Measurements from ENCODE around the gene DOCK10.

Gene DOCK10

DNA sequence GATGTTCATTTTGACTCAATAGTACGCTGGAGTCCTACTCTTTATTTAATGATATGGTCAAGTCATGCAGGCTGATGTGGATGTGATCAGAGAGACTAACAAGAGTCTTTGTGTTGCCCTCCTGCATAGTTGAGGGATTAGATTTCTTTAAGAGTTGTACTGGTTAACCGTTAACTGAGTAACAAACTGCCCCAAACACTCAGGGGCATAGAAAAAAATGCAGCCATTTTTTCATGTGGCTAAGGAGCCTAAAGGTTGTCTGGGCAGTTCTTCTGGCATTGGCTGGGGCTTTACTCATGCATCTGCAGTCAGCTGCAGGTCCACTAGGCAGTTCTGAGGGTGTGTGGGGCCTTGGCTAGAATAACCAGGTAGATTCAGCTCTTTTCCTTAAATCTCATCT is 32.5 kb downstream of the DOCK10 start:
- DNase-seq: no peak

DNA sequence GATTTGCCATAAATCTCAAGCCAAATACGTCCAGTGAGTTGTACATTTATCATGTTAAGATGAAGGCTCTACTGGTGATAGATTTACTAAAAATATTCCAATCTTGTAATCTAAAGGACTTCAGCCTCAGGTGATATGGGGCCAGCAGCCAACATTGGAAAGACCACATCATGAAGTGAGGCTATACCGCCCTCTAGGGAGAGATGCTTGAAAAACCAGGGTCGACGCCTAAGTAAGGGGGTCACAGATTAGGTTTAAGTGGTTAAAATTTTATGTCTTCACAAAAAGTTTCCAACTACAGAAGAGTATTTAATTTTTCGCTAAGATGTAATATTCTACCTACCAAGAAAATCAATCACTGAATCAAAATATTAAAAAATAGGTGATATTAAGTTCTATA is 33.3 kb downstream of the DOCK10 start:
- no peak for DNase-seq

DNA sequence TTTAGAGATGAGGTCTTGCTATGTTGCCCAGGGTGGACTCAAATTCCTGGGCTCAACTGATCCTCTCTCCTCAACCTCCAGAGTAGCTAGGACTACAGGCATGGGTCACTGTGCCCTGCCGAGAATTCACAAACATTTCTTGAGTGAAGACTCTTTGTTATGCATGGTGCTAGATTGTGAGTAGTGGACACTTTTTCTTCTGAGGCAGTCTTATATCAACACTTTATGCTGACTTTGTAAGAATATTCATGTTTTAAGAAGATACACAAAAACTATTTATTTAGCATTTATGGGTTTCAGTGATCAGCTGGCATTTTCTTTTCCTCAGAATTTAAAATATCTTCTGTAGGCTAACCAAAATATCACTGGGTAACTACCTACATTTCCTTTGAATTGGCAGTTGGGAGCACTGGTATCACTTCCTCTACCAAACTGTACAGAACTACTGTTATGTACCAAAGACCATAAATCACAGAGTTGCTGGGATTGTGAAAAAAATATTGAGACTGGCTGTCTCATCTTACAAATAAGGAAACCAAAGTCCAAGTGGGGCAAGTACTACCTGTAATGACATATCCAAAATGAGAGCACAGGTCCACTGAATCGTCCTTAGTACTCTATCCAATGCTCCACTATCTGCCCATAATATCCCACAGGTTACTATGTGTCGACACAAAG is 34.0 kb downstream of the DOCK10 start:
- no peak for DNase-seq

DNA sequence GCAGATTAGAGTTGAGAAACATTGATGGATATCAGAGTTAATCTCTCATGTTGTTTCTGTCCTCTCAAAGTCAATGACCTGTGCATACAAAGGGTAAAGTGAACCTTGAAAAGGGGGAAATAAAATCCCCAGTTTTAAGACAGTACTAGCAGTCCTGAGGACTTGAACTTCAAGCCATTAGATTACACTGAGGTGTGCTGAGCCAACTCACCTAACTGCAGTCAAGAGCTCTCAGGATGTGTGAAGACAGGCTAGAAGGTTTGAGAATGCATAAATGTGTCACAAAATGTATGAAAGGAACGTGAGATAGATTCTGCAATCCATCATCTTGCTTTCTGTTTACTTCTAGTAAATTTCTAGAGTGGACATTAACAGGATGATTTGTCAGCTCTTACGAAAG is 35.5 kb downstream of the DOCK10 start:
- DNase-seq: no peak

DNA sequence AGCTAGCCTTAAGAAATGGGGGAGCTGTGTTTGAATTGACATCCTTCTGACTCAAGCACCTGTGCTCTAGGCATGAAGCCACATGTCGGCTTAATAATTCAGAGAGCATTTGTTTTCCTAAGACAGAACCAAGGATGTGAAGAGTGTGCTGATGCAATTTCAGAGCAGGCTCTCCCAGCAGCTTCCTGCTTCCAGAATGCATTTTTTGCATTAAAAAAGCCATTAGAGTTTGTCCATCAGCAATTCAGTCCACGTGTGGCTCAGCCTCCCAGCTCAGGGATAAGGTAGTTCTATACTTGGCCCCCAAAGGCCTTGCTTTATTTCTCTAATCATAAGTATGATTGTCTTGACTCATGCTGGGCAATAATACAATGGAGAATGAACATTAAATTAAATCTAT is 37.7 kb downstream of the DOCK10 start:
- no peak for DNase-seq

DNA sequence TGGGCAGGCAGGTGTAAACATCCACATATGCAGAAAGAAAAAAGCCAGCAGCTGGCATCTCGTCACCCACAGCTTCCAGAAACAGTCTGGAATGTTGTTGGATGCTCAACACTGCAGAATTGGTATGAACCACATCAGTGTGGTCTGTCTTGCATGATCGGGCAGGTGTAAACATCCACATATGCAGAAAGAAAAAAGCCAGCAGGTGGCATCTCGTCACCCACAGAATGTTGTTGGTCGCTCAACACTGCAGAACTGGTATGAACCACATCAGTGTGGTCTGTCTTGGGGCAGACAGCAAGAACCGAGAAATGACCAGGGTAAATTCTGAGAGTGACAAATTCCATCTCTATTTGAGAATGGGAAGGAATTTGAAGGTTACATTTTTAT is 39.6 kb downstream of the DOCK10 start:
- DNase-seq: peak; percentile 37

DNA sequence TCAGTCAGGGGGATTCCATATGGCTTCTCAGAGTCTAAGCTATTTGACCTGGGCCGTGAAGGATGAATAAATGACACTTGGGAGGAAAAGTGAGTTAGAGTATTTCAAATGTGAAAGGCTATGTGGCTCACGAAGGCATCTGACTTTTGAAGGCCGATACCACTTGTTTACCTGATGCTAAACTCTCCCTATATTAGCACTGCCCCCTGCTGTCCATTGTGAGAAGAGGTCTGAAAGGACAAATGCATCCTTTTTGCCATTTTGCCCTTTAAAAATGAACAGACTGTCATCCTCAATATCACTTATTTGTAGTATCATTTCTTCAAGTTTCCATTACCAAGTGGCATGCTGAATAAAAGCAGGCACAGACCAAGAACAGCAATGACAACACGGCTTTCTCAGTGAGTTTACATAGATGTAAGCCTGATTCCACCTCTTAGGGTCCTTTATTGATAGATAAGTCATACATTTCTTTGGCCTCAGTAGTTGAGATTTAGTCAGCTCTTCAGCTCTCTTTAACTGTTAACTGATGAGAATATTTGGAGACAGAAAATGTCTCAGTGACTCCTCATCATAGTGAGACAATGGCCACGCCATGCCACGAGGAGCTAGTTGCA is 40.1 kb downstream of the DOCK10 start:
- peak; percentile 5 for DNase-seq

DNA sequence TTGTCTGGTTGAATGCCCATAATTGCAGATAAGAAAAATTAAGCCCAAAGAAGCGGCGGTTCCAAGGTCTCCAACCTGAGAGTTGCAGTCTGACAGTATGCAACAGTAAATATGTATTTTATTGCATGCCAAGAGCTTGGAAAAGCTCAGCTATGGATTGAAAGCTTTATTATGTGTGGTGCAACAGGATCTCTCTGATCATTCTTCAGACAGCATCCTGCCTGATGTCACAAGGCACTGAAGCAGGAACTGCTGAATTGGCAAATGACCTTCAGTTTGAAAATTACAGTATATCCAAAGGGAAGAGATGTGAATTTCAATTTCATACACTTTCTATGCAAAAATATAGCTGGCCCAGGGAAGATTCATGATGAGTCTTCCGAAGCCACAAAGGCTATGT is 42.5 kb downstream of the DOCK10 start:
- DNase-seq: no peak

DNA sequence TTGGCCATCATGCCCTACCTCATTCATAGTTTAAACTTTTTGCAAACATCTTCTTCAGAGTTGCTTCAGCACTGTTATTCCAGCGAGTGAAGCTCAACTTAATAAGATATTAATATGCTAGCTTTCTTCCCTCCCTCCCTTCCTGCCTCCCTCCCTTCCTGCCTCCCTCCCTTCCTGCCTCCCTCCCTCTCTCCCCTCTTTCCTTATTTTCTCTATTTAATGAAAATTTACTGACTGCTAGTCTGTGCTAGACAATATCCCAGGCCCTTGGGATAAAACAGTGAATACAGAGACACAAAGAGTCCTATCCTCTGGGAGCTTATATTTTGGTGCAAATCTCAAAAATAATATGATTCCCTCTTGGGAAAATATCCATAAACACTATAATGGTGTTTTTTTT is 42.9 kb downstream of the DOCK10 start:
- no peak for DNase-seq

DNA sequence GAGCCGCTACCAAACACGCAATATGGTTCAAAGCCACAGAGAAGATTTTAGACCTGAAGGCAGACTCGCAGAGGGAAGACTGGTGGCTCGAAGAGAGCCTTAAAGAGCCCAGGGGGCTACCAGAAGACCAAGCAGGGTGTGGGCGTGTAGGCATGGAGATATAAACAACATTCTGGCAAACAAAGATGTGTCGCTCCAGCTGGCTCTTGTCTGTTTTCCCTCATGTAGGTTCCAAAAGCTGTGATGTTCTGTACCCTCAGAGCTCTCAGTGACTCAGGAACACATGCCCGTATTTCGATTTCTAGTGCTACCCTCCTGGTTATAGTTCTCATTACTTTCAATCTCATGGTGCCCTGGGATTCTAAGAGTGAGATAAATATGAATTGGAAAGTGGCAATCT is 44.5 kb downstream of the DOCK10 start:
- DNase-seq: no peak

DNA sequence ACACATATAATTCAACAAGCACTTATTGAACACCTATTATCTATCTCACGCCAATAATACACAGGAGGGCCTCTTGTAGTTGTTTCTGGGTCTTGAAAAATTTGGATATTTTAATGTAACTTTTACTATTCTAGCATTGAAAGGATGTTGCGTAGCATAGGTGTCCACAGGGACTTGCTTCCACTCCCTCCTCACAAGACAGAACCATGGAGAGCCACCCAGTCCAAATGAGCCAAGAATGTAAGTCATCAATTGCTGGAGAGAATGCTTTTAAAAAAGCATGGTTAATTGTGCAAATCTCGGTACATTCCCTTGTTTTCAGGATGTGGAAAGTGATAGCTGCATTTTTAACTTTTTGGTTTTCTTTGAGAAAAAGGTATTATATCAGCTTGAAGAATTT is 46.8 kb downstream of the DOCK10 start:
- no peak for DNase-seq

DNA sequence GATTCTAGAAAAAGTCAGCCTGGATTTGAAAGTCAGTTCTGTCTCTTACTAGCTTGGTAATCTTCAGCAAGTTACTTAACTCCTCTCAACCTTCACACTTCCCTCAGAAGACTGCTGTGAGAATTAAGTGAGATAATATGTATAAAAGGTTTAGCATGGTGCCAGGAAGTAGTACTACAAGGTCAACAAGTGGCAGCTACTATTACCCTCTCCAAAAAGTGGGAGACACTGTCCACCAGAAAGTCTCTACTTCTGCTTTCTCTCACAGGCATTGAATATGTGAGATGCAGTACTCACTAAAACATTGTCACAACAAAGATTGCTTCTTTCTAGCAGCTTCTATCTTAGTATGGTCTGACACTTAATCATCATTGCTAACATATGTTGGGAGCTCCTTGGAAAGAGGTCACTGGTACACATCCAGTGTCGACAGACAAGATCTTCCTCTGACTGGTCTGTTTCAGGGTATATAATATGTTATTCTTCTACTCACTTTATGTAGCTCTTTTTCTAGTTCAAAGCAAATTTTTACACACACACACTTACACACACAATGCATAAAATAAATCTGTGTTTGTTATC is 47.9 kb downstream of the DOCK10 start:
- no peak for DNase-seq

DNA sequence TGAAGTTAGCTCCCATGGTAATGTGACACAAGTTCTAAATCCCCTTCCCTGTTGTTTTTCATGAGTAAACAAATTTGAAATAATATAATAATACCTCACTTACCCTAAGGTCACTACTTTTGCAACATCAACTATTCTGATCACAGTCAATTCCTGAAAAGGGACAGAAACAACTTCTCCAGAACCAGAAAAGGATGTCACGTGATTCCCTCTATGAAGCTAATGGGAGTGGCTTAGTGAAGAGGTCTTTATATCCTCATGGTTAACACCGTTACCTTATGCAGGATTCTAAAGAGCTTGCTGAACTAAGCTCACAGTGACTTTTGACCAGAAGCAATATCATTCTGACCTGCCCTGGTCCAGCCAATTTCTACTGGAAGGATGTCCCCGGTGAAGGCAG is 51.6 kb downstream of the DOCK10 start:
- DNase-seq: no peak

DNA sequence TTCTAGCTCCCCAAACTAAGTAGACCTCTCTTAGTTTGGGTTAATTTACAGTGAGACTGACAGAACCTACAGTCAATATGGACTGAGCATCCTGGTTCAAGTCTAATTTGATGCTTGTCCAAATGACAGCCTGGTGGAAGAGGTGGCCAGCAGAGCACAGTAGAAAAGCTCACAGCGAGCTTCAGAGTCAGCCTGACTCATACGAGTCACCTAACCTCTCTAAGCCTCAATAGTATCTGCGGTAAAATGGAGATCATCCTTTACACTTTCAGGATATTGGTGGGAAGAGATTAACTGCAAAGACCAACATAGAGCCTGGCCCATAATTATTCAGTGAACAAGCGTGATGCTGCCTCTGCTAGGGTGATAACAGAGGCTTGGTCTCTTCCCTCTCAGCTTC is 54.5 kb downstream of the DOCK10 start:
- DNase-seq: no peak

DNA sequence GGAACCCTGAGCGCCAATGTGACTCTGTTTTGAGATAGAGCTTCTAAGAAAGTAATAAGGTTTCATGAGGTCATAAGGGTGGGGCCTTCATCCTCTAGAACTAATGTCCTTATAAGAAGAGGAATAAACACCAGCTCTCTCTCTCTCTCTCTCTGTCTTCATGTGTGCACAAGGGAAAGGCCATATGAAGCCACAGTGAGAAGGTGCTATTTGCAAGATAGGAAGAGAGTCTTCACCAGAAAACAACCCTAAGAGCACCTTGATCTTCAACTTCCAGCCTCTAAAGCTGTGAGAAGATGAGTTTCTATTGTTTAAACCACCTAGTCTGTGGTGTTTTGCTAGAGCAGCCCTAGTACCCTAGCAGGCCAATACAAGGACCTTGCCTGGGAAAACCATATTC is 55.8 kb downstream of the DOCK10 start:
- no peak for DNase-seq

DNA sequence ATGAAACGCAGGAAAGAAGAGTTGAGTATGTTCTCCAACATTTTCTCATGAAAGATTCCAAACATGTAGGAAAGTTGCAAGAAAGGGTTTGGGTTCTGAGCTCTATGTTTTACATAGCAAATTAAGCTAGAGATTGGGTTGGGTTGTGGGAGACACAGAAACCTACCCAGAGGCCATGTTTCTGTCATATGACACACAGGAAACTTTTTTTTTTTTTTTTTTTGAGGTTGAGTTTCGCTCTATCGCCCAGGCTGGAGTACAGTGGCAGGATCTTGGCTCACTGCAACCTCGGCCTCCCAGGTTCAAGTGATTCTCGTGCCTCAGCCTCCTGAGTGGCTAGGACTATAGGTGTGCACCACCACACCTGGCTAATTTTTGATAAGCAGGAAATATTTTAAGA is 57.6 kb downstream of the DOCK10 start:
- DNase-seq: no peak

DNA sequence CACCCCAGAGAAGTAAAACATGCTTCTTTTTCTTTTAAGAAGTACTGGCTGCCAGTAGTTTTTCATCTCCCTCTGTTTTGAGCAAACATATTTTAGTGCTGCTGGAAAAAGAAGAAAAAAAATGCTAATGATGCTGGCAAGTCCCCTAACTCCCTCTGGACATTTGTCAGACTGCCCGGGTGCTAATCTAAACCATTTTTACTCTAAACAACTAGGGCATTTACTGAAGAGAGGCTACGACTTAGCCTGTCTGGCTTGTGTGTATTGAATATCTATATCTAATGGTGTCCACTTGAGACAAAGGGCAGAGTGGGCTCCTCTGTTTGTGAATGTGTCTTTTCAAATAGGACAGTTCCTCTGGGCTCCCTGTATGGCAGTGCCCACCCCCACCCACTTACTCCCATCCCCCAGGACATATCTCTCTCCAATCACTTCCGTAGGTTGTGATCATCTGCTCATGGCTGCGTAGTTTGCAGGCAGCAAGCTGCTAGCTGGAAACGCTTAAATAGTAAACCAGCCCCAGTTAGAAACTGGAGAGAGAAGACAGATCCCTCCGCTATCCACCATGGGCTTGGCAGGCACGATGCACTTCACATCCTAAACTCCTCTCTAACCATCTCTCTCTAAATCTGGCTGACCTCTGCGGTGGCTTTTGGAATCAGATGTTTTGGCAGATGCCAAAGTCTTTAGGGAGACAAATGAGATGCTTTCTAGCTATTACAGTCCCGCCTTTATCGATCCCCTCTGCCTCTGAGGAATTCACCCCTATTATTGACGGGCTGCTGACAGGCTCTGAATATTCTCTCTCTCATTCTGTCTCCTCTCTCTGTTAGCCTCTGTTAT is 58.3 kb downstream of the DOCK10 start:
- no peak for DNase-seq

DNA sequence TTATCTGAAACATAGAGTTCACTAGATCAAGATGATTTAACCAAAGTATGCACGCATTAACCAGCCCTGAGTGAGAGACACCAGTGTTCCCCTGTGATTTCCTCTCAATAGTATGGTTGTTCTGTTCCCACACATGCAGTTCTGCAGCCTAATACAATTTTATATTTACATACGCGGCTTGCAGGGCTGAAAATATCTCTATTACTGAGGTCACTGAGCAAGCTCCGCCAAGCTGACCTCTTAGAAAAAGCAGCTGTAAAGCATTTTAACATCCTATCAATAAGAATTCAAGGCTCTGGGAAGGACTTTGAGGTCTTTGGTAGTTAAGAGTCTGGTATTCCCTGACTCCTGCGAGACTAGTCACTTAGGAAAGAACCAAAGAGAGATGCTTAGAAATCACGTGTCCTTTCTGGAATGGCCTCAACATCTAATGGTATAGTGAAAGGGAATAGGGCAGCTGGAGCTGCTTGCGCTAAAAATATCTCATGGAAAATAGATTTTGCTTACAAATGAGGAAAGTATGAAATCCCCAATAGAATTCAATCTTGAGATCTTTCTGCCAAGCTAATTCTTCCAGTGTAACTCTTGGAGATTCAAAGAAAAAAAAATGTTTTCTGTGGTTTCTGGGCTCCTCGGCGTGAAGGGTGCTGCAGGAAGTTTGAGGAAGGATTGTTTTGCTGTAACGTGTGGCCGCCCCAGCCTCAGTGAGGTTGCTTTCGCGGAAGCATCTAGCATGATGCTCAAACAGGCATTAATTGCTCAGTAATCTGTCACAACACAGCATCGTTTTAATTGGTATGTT is 59.2 kb downstream of the DOCK10 start:
- no peak for DNase-seq

DNA sequence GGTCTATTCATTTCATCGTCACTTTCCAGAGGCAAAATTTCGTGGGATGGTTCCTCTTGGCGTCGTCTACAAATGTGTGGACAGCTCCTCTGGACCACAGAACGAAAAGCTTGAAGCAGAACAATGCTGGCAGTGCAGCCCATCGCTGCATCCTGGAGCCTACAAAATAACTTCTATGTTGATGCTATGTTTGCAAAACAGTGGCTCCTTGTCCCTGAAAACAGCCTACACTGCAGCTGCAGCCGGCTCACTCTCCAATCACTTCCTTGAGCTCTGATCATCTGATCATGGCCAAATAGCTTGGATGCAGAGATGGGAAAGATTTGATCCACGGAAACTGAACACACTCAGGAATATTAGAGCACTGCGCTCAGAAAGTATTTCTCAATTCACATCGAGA is 60.0 kb downstream of the DOCK10 start:
- no peak for DNase-seq

DNA sequence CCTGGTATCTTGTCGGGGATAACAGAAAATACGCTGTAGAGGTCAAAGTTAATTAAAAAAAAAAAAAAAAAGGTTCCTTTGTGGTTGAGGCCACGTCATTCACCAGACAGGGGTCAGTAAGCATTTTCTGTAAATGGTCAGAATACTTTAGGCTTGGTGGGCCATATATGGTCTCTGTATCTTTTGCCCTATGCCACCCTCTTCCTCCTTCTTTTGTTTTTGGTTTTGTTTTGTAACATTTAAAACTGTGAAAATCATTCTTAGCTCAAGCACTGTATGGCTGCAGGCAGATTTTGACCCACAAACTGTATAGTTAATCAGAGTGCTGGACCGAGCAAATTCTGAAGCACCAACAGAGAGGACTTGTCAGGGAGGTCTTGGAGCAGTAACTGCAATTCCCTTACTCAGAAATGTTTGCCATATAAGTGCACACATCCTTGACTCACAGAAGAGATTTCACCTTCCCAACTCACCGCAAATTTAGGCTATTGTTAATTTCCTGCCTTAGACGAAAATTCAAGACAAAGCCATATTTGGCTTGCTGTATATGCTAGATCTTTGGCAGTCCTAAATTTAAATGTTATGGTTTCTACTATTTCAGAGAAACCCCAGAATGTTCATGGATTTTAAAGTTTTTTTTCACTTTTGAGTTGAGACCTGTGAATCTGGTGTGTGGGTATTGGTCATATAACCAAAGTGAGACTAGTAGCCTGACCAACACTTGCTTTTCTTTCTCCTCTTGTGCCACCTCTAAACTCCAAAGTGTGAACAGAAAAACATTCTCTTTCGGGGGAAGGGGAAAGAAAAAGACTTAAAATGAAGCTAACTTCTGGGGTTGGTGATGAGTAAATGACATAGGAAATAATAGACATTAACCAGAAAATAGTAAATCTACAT is 65.4 kb downstream of the DOCK10 start:
- no peak for DNase-seq

DNA sequence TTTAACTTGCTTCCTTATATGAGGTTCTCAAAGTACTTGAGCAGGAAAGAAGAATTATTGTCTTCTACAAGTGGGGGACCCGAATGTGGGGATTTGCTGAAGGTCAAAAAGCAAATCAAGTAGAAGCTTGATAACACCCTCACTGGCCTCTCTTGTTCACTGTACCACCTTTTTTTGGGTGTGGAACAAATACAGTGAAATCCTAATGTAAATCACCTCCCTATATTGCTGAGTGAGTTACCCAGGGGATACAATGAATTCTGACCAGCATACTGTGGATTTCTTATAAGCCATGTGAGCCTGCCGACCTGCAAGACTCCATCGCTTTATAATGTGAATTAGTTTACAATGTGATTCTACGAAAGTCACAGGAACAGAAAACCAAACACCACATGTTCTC is 66.5 kb downstream of the DOCK10 start:
- no peak for DNase-seq
